GM19372 (cell line): ENCODE data around the gene NMS.
"Not testable (repeated sequence)": the region's sequence is repeated elsewhere in the genome, so short reads cannot be mapped to it uniquely, and the experiment has no call there.

ENCODE experiments used
- ATAC-seq: cut with Tn5 transposase; IDR thresholded peaks from one replicate; pipeline ENCODE4 v1.9.1; 2021; ENCODE audit warnings: mild to moderate bottlenecking, low read depth, moderate library complexity; ENCODE audit not compliant: unreplicated experiment

Gene NMS, protein sequence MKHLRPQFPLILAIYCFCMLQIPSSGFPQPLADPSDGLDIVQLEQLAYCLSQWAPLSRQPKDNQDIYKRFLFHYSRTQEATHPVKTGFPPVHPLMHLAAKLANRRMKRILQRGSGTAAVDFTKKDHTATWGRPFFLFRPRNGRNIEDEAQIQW

DNA sequence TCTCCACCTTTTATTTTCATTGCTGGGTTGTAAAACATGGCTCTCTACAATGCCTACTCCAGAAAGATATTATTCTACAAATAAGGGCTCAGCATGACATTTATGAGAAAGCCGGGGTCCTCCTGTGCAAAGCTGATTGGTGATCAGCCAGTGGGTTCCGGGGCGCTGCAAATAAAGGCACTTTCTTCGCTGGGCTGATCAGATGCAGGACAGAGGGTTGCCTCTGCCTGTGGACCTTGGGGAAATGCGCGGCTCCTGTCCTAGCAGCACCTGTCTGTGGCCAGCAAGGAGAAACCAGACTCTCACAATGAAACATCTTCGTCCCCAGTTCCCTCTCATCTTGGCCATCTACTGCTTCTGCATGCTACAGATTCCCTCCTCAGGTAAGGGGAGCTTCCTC is at the start of gene NMS:
Gene NMS, plus strand, starts transcription at position 301 of the 400 bp plus-strand sequence. Its CDS starts 7 bp downstream, at position 308.
- no peak for ATAC-seq

GRCh38 chr2:100422320-100423055 is 47.8 kb upstream of the NMS start:
- ATAC-seq, result no peak

- ATAC-seq, result no peak
Measured at GRCh38 chr2:100423631-100424030, 46.7 kb upstream of the NMS start.

DNA sequence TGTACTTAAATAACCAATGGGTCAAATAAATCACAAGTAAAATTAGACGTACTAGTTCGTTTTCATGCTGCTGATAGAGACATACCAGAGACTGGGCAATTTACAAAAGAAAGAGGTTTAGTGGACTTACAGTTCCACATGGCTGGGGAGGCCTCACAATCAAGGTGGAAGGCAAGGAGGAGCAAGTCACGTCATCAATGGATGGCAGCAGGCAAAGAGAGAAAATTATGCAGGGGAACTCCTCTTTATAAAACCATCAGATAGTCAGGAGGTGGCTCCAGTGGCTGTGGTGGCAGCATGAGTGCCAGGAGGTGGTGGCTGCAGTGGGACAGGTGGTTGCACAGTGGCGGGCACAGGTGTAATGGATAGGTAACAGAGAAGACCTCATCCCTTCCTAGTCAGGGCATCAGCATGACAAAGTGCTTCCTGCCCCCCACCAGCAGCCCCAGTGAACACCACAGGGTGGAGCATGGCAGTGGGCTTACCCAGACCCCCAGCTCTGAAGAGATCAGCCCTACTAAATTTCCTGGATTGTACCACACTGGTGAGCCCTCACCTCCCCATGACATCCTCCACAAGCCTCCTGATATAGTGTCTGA is 45.9 kb upstream of the NMS start:
- ATAC-seq, result no peak

DNA sequence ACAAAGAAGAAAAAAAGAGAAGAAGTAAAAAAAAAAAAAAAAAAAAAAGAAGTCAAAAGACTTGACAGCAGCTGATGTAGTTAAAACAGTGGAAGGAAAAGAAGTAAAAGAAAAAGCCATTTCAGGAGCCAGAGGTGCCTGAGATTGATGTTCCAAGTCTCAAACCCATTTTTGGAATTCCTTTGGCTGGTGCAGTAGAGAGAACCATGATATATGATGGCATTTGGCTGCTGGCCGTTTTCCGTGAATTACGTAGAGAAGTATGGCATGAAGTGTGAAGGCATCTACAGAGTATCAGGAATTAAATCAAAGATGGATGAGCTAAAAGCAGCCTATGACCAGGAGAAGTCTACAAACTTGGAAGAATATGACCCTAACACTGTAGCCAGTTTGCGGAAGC is 45.2 kb upstream of the NMS start:
- no peak for ATAC-seq

DNA sequence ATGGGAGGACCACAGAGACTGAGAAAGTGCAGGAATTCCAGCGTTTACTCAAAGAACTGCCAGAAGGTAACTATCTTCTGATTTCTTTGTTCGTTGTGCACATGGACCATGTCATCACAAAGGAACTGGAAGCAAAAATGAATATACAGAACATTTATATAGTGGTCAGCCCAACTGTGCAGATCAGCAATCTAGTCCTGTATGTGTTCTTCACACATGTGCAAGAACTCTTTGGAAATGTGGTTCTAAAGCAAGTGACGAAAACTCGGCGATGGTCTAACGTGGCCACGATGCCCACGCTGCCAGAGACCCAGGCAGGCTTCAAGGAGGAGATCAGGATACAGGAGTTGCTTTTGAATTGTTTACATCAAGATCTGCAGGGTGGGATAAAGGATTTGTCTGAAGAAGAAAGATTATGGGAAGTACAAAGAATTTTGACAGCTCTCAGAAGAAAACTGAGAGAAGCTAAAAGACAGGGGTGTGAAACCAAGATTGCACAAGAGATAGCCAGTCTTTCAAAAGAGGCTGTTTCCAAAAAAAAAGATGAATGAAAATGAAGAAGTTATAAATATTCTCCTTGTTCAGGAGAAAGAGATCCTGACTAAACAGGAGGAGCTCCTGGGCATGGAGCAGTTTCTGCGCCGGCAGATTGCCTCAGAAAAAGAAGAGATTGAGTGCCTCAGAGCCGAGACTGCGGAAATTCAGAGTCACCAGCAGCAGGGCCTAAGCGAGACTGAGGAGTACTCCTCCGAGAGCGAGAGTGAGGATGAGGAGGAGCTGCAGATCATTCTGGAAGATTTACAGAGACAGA is 44.5 kb upstream of the NMS start:
- ATAC-seq, result no peak

GRCh38 chr2:100426384-100426720 is 43.9 kb upstream of the NMS start:
- no peak for ATAC-seq

GRCh38 chr2:100427111-100427510 is 43.2 kb upstream of the NMS start:
- no peak for ATAC-seq

GRCh38 chr2:100427627-100428258 is 42.5 kb upstream of the NMS start:
- no peak for ATAC-seq

GRCh38 chr2:100429726-100430125 is 40.6 kb upstream of the NMS start:
- ATAC-seq, result no peak

- ATAC-seq, result no peak
Measured at GRCh38 chr2:100437751-100438150, 32.5 kb upstream of the NMS start.

- ATAC-seq, result no peak
Measured at GRCh38 chr2:100446696-100447095, 23.6 kb upstream of the NMS start.

- ATAC-seq, result no peak
Measured at GRCh38 chr2:100451092-100451491, 19.2 kb upstream of the NMS start.

GRCh38 chr2:100451734-100452133 is 18.5 kb upstream of the NMS start:
- ATAC-seq, result no peak

DNA sequence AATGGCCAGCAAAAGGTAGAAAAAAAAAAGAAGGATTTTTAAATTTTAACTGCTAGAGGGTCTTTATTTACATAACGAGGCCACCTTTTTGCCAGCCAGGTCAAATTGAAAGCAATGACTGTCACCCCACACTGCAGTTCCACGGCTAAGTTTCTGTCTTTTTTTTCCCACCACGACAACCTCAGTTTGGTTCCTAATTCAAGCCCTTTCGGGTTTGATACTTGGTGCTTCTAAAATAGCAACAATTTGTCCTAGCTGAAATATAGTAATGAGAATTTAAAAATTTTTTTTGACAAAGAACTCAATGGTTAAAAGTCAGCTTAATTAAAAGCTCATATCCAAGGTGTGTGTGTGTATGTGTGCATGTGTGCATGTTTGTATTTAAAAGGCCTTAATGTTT is 16.4 kb upstream of the NMS start:
- ATAC-seq, result no peak

GRCh38 chr2:100456357-100456756 is 13.9 kb upstream of the NMS start:
- ATAC-seq, result not testable (repeated sequence)

- no peak for ATAC-seq
Measured at GRCh38 chr2:100460904-100461530, 9.3 kb upstream of the NMS start.

- ATAC-seq, result no peak
Measured at GRCh38 chr2:100470898-100471514, 724 bp downstream of the NMS start.

DNA sequence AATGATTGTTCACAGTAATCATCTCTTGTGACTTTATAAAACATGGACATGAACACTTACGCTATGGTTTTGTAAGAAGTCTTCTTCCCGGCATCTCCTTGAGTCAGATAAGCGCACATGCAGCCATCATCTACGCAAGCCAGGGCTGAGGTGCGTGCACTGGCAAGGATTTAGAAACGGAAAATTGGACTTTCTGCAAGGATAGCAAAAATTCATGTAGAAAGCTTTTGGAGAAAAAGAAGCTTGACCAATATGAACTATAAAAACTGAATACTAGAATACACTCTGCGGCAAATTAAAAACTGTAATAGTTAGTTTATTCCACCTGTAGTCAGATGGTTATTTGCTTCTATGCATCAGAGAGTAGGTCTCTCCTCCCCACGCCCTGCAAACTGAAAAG is 6.3 kb downstream of the NMS start:
- no peak for ATAC-seq

GRCh38 chr2:100482741-100483140 is 12.5 kb downstream of the NMS start:
- no peak for ATAC-seq
